Small intestine (tissue), 7 donors: ENCODE measurements around the gene SH2D7. TPM values are rescaled to one million over a fixed set of nuclear protein-coding genes. Genes with fewer than 3 reads are reported as not detected.

Source experiments
- DNase-seq, 2 donors: peaks; one replicate each; pipeline versions ENCODE4 v3.0.0 to v3.0.0-alpha.2; 2013
- FAIRE-seq: peaks from 2 replicates; lab custom pipeline; 2012; peaks lifted over from hg19 to GRCh38; lab: Jason Lieb, UNC
- H3K27ac ChIP-seq, 3 donors: one replicate each; pipeline ENCODE4 v1.5.1; 2013; ENCODE audit warnings: low read length in 2 of 3, mild to moderate bottlenecking in 2 of 3, control low read depth in 1 of 3, inconsistent platforms in 1 of 3, low read depth in 1 of 3, moderate library complexity in 1 of 3
- H3K27me3 ChIP-seq, 3 donors: one replicate each; pipeline ENCODE4 v1.6.1; 2013; ENCODE audit warnings: low read length in 3 of 3, inconsistent platforms in 1 of 3; ENCODE audit not compliant: control insufficient read depth in 3 of 3, insufficient read depth in 3 of 3
- H3K36me3 ChIP-seq, 3 donors: one replicate each; pipeline ENCODE4 v1.6.1; 2013; ENCODE audit warnings: low read length in 3 of 3, inconsistent platforms in 1 of 3, low read depth in 1 of 3, mild to moderate bottlenecking in 1 of 3, moderate library complexity in 1 of 3; ENCODE audit not compliant: control insufficient read depth in 3 of 3, insufficient read depth in 2 of 3
- H3K4me1 ChIP-seq, 3 donors: one replicate each; pipeline ENCODE4 v1.6.1; 2013; ENCODE audit warnings: low read length in 2 of 3, inconsistent platforms in 1 of 3, low read depth in 1 of 3, mild to moderate bottlenecking in 1 of 3, moderate library complexity in 1 of 3; ENCODE audit not compliant: control insufficient read depth in 3 of 3, insufficient read depth in 2 of 3
- H3K4me3 ChIP-seq, 3 donors: one replicate each; pipeline ENCODE4 v1.5.1; 2013; ENCODE audit warnings: low read length in 3 of 3, control low read depth in 1 of 3, inconsistent platforms in 1 of 3, low read depth in 1 of 3, mild to moderate bottlenecking in 1 of 3, moderate library complexity in 1 of 3
- H3K9me3 ChIP-seq, 2 donors: one replicate each; pipeline ENCODE4 v1.6.1; 2013; ENCODE audit warnings: low read depth in 1 of 2, low read length in 1 of 2; ENCODE audit not compliant: control insufficient read depth in 2 of 2, insufficient read depth in 1 of 2
- WGBS, 3 donors: extraction: QIAGEN DNeasy Blood & Tissue Kit; methylation state at CpG; one replicate each; pipeline ENCODE4 v1.1.7; 2013; 5-methylcytosine and 5-hydroxymethylcytosine counted together
- polyA plus RNA-seq, 4 donors: library from polyadenylated mRNA; stranded (reverse) in 3 of 4; unstranded in 1 of 4; fragments of 200-250 nt in 3 of 4; fragments of 120-200 nt in 1 of 4; gene quantifications; one replicate each; pipeline versions ENCODE4 v1.2.1 to v1.2.3, GENCODE V29; 2013
- donor health status: healthy with polysubstance abuse.
- donor health status: control.
- donor health status: control.
- donor health status: Bipolar disorder and iron deficiency.
- donor health status: healthy.

SH2D7 gene
- polyA plus RNA-seq, 4 donors = 1.7 to 3.8 (median 2.7) TPM

GRCh38 chr15:78087951-78088772 is 4.2 kb upstream of the SH2D7 start:
- WGBS, 3 donors = 62 to 72% (median 62%) methylated on average over 12 of the region's 12 CpGs
- Histone ChIP-seq H3K4me3 (no peak overlapping the region), H3K4me1 (peaks cover 1 to 31% (median 4%) of the 10 kb centered on the region in 3 donors), H3K36me3 (no peaks in the 10 kb centered on the region), H3K9me3 (no peaks in the 10 kb centered on the region), H3K27me3 (no peaks in the 10 kb centered on the region), H3K27ac (no peak overlapping the region)
- no peak for DNase-seq
- no peak for FAIRE-seq

- Histone ChIP-seq H3K4me1 (peaks cover 1 to 31% (median 4%) of the 10 kb centered on the region in 3 donors), H3K27me3 (no peaks in the 10 kb centered on the region), H3K36me3 (no peaks in the 10 kb centered on the region), H3K9me3 (no peaks in the 10 kb centered on the region), H3K27ac (no peak overlapping the region), H3K4me3 (no peak overlapping the region)
- WGBS, 3 donors = 10 to 65% (median 37%) methylated on average over 3 of the region's 3 CpGs
- FAIRE-seq = no peak
- peak; percentile 49 to 68 for DNase-seq
These were observed 3.6 kb upstream of the SH2D7 start for GRCh38 chr15:78088773-78089080.

GRCh38 chr15:78090422-78091063 is 1.8 kb upstream of the SH2D7 start:
- Histone ChIP-seq H3K4me1 (peaks cover 4 to 31% (median 6%) of the 10 kb centered on the region in 3 donors), H3K4me3 (no peak overlapping the region), H3K27me3 (no peaks in the 10 kb centered on the region), H3K27ac (no peak overlapping the region), H3K36me3 (no peaks in the 10 kb centered on the region), H3K9me3 (no peaks in the 10 kb centered on the region)
- no peak for FAIRE-seq
- no peak for DNase-seq
- WGBS, 3 donors = 84 to 95% (median 93%) methylated on average over 3 of the region's 3 CpGs

GRCh38 chr15:78093242-78094020 is 1.1 kb downstream of the SH2D7 start:
- Histone ChIP-seq H3K9me3 (no peaks in the 10 kb centered on the region), H3K27ac (peak overlapping the region in 1 of 3 donors; percentile 1), H3K36me3 (peaks cover 0 to 4% (median 0%) of the 10 kb centered on the region in 3 donors), H3K27me3 (no peaks in the 10 kb centered on the region), H3K4me1 (peaks cover 1 to 29% (median 6%) of the 10 kb centered on the region in 3 donors), H3K4me3 (no peak overlapping the region)
- DNase-seq (peak in 1 of 2 donors; percentile 49), FAIRE-seq (no peak)
- 51 to 59% (median 54%) methylated on average over 5 of the region's 5 CpGs for WGBS, 3 donors

- Histone ChIP-seq H3K4me3 (no peak overlapping the region), H3K9me3 (no peaks in the 10 kb centered on the region), H3K4me1 (peaks cover 0 to 16% (median 5%) of the 10 kb centered on the region in 3 donors), H3K27me3 (no peaks in the 10 kb centered on the region), H3K27ac (no peak overlapping the region), H3K36me3 (peaks cover 0 to 26% (median 0%) of the 10 kb centered on the region in 3 donors)
- no peak for FAIRE-seq
- no peak for DNase-seq
- 90 to 95% (median 91%) methylated on average over 9 of the region's 9 CpGs for WGBS, 3 donors
These were observed 5.3 kb downstream of the SH2D7 start for GRCh38 chr15:78097667-78098066.

GRCh38 chr15:78098131-78098755 is 5.9 kb downstream of the SH2D7 start:
- 92 to 96% (median 95%) methylated on average over 11 of the region's 11 CpGs for WGBS, 3 donors
- Histone ChIP-seq H3K9me3 (no peaks in the 10 kb centered on the region), H3K27ac (no peak overlapping the region), H3K4me3 (no peak overlapping the region), H3K27me3 (no peaks in the 10 kb centered on the region), H3K36me3 (peaks cover 0 to 32% (median 0%) of the 10 kb centered on the region in 3 donors), H3K4me1 (peaks cover 2 to 11% (median 5%) of the 10 kb centered on the region in 3 donors)
- DNase-seq (no peak), FAIRE-seq (no peak)

GRCh38 chr15:78100886-78101285 is 8.5 kb downstream of the SH2D7 start:
- peaks cover 0 to 19% (median 5%) of the 10 kb centered on the region in 3 donors for H3K4me1 ChIP-seq
- no peak overlapping the region for H3K4me3 ChIP-seq
- 87 to 100% (median 93%) methylated on average over 2 of the region's 2 CpGs for whole genome bisulfite sequencing, 3 donors
- peaks cover 0 to 58% (median 0%) of the 10 kb centered on the region in 3 donors for H3K36me3 ChIP-seq
- H3K9me3 ChIP-seq = no peaks in the 10 kb centered on the region
- H3K27ac ChIP-seq = no peak overlapping the region
- FAIRE-seq = no peak
- DNase-seq = no peak
- H3K27me3 ChIP-seq = no peaks in the 10 kb centered on the region
